Stimulated activated CD8-positive, alpha-beta memory T cell treated with anti-CD3 and anti-CD28 coated beads, Interleukin-15, amount 100 ng/mL, for 48 hours (primary cell): ENCODE results near the gene ARPIN.
"Not testable (repeated sequence)": the region's sequence is repeated elsewhere in the genome, so short reads cannot be mapped to it uniquely, and the experiment has no call there.

ENCODE experiments used
- DNase-seq, 2 donors: peaks; one replicate each; pipeline ENCODE4 v3.0.0-alpha.2; 2020; ENCODE audit warnings: low read depth in 2 of 2

The ARPIN gene

DNA sequence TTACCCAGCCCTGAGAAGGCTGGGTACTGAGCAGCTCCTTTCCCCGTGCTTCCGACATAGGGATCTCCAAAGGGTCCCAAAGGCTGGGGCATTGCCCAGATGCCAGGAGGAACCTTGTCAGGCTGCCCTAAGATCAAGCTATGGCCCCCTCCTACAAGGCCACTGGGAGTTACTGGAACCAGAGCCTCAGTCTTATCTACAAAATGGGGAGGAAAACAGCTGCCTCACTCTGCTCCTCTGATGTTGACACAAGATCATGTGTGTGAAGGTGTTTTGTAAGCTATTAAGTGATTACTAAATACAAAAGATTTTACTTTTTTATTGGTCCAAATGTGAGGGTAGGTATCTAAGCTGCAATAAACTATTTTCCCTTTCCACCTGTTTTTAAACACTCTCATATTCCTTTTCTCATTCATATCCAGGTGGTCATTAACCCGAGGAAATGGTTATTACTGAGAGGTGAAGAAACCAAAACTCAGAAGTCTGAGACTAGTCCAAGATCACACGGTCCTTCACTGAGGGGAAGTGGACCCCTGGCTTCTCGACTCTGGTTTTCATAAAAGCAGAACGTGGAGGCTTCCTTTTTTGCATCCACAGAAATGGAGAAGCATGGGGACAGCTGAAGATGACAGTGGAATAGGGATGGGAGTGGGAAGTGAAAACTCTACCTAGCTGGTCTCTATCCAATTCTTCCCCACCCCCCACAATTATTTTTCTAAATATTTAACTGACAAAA is 1.7 kb downstream of the ARPIN start:
- no peak for DNase-seq

DNA sequence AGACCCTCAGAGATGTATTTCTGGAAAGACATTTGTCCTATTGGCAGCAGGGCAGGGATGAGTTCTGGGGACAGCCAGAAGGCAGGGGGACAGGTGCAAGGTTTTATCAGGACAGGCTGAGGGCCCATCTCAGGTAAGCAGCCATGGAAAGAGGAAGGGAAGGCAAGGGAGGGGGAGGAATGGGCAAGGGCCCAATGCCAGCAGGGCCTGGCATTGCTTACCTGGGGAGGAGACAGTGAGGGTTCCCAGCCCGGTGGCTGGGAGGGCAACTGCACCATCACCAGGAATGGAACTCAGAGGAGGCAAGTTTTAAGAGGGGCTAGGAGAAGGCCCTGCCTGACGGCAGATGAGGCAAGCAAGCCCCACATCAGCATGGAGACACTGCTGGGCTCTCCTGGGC is 3.1 kb downstream of the ARPIN start:
- no peak for DNase-seq

DNA sequence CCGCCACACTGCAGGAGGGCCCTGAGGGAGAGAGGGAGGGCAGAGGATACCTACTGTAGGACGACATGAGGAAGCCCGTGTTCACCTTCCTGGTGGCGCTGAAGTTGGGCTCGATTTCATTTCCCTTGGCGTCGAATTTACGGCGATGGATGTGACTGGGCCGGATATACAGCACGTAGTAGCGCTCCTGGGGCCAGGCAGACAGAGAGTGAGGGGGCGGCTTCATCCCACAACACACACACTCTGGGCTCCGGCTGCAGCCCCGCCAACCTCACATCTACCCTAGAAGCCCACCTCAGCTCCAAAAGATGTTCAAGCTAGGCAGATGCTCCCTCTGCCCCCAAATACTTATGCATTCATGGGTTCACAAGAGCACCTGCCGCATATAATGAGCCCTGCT is 4.5 kb downstream of the ARPIN start:
- DNase-seq, result no peak

DNA sequence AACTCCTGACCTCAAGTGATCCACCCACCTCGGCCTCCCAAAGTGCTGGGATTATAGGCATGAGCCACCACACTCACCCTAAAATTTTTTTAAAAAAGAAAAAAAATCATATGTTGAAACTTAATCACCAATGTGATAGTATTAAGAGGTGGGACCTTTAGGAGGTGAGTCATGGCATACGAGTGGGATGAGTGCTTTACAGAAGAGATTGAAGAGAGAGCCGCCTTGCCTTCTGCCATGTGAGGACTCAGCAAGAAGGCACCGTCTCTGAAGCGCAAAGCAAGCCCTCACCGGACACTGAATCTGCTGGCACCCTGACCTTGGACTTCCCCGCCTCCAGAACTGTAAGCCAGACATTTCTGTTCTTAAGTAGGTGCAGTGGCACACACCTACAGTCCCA is 5.5 kb downstream of the ARPIN start:
- no peak for DNase-seq

DNA sequence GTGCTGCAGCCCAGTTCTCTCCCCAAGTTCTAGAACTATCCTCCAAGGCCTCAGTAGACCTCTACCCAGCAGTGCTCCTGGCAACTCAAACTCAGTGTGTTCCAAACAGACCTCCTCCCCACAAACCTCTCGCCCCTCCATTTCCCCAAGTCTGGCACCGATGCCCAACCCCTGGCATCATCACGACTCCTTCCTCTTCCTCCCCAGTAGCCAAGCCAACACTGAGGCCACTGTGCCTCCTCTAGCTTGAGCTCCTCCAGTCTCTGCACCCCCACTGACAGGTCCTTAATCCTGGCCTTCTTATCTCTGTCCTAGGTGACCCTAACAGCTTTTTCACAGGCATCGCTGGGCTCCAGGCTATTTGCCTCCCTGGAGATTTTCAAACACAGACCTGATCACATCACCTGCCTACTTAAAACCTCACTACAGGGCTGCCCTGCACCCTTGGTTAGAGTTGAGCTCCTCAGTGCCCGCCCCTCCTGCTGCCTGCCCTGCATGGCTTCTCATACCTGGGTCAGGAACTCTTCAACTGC is 6.8 kb downstream of the ARPIN start:
- no peak for DNase-seq

DNA sequence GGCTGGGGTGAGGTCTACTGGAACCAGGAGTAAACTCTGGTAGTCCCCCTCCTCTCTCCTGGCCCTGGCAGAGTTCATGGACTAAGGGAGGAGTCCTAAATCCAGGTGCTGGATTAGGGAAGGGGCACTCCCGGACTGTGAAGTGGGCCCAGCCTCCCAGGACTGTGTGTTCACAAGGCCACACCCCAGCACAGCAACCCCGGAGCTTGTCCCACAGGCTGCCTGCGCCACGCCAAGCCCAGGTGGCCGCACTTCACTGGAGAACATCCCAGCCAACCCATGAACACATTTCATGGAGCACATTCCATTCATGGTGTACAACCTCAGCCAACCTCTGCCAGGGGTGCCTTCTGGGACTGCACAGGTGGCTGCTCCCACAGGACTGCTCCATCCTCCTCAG is 8.2 kb downstream of the ARPIN start:
- DNase-seq, result no peak

DNA sequence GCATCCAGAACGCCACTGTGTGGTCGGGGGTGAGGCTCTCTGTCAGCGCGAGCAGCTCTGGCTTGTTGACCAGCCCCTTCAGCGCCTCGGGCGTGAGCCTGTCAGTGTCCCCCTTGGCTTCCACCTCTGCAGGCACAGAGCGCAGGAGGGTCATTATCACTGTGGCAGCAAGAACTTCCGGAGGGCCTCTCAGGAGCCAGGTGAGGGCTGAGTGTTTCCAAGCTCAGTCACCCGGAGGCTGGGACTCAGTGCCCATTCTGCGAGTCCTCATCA is 9.0 kb downstream of the ARPIN start:
- DNase-seq, result no peak

DNA sequence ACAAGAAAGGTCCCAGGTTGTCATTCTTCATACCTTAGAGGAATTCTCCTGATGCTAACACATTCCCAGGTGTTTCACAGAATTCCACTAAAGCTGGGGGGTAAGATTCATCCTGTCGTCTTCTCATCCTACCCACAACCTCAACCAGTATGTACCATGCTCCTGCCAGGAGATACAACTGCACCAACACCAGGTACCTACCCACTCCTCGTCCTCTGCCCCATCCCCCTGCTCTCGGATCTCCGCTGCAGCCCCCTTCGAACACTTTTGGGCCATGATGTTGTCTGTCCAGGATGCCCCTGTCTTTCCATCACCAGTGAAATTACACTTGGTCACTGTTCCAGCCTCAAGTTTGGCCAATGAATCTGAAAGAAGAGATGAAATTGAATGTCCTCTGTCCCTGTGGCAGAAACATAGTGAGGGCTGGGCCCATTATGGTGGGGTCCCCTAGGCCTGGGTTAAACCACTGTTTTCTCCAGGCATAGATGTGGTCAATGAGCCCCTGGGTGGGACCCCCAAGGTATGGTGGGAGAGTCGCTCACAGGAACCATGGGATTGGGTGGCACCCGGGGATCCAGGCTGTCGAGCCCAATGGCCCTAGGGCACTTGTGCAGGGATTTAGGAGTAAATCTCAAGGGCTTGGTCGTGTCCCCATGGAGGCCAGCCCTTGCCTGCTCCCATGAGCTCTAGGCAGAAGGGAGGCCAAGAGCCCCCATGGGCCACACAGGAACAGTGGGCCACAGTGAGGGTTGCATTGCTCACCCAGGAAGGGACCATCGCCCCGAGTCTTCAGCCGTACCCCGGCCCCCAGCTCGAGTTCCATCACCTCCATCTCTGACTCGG is 9.5 kb downstream of the ARPIN start:
- DNase-seq, result no peak

DNA sequence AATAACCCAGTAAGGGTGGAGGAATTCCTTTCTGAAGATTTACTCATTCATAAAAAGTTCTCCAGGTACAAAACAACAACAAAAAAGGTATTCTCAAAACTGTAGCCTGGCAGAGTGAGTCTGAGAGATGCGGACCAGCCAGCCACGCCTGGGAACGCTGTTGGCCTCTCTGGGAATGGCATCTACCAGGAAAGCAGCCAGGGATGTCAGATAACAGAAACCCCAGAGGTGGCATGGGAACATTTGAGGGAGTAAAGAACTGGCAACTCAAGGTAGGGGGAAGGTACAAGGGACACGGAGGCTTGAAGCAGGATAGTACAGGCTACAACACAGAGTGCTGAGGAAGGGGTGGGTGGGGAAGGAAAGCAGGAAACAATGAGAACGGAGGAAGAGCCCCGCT is 11.9 kb downstream of the ARPIN start:
- DNase-seq, result no peak

DNA sequence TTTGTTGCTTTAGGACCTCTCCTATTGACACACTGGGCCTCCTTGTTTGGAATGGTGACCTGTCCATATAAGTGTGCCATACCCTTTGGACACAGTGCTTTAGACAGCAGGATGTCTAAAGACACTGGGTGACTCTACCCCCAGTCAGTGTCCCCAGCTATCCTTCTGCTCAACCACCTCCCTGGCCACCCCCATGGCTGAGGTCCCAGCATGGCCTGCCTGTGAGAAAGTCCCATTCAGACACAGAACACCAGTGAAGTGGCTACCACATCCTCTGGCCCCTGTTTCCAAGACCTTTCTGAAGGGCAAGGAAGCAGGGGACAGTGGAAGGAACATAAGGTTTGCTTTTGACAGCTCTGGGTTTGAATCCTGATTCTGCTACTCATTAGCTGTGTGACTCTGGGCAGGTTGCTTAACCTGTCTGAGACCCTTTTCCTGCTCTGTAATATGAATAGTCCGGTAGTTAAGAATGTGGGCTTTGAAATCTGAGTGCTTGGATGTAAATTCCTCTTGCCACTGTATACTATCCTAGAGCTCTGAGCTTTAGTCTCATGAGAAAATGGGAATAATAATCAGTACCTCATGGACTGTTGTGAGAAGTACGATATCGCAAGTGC is 12.7 kb downstream of the ARPIN start:
- no peak for DNase-seq

DNA sequence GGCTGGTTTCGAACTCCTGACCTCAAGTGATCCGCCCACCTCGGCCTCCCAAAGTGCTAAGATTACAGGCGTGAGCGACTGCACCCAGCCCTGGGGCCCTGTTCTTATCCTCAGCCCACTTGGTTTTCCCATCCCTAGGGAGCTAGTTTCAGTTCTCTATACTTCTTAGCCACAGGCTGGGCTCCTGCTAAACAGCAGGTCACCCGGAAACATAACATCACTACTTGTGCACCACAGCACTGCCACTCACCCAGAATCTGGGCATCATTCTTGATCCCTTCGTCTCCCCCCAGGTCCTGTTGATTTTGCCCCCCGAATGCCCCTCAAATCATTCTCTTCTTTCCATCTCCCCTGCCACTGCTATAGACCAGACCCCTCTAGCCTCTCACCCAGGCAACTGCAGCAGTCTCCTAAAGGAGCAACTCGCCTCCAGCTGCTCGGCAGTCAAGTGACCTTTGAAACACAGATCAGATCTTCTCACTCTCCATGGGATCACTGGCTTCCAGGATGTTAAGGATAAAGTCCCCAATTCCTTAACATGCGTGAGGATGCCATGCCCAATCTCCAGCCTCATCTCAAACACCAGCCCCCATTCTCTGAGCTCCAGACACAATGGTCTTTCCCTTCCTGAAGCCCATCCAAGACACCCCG is 13.3 kb downstream of the ARPIN start:
- no peak for DNase-seq

DNA sequence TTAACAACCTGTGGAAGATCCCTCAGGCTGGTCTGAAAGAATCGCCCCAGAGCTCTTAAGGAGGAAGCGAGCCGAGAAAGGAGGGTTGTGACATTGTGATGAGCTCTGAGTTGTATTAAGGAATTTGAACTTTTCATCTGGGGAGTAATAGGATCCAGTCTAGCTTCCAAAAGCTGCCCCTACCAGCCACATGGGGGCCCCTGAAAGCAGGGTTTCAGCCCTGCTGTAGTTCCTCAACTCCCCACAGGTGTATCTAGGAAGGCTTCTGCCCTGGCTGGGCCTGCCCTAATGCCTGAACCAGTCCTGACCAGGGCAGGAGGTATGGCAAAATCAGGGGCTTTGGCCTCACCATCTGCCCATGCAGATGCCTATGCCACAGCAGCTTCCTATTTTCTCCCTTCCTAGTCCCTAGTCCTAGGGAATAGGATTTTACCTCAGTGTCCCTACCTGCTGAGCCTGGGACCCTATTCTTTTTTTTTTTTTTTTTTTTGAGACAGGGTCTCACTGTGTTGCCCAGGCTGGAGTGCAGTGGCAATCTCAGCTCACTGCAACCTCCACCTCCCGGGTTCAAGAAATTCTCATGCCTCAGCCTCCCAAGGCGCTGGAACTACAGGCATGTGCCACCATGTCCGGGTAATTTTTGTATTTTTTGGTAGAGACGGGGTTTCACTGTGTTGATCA is 14.0 kb downstream of the ARPIN start:
- no peak for DNase-seq

DNA sequence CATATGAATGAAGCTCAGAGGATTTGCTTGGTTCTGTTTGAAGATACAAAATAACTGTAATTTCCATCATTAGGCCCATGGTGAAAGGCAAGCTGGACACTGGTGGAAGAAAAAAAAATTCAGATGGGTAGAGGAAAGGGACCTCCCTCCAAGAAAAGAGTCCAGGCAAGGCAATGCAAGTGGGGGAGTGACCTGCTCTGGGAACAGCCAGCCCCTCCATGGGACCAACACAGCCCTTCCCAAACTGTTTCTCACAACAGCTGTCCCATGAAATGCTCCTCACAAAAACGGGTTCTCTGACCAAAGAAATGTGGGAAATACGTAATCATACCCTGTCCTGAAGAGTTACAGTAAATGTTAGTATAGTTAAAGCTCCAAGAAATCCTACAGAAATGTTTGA is 14.6 kb downstream of the ARPIN start:
- DNase-seq, result no peak

DNA sequence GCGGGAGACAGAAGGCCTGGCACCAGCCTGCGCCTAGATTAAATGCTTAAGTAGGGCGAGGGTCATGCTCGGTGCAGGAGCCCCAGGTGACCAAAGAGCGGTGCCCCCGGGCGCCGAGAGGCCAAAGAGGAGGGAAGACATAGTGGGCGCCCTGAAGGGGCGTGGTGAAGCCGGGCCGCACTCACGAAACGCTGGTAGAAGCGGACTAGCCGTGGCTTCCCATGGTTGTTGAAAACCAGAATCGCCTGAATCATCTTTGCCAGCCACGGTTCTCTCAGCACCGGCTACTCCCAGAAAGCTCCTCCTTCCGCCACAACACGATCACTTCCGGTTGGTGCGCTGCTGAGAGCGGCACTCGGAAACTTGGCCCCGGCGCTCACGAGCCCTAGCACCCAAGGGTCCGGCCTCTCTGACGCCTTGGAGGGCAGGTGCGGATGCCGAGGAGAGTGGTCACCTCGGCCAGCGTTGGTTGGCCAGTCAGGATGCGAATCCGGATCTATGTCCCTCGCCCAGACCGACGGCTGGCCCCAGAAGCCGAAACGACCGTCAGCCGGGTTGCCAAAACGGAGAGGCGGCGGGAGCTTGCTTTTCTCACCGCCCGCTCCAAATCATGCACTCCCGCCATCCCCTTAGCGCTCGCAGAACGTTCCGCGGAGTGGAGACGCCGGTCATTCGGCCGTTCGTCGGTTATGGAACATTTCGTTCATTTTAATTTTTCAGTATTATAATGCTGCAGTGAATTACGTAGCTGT is 18.9 kb downstream of the ARPIN start, which contains the start of gene AP3S2:
Gene AP3S2, minus strand, starts transcription at position 299 of the 752 bp plus-strand sequence. Its CDS starts 45 bp downstream, at position 254.
- peak; percentile 82 to 86 for DNase-seq

DNA sequence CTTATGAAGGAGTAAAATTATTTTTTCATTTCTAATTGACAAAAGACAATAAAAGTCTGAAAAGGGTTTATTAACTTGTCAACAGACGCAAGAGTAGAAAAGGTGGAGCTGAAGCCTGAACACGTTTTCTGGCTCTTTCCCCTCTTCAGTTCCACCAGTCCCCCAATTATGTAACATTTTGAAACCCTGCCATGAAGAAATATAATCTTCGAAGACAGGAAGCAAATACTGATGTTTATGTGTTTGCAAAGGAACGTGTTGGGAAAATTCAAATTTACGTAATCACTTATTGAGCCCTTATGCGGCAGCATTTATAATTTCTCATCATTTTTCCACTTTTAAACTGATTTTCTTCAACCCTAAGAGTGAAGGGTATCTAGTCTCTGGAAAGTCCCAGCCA is 19.7 kb downstream of the ARPIN start:
- no peak for DNase-seq

DNA sequence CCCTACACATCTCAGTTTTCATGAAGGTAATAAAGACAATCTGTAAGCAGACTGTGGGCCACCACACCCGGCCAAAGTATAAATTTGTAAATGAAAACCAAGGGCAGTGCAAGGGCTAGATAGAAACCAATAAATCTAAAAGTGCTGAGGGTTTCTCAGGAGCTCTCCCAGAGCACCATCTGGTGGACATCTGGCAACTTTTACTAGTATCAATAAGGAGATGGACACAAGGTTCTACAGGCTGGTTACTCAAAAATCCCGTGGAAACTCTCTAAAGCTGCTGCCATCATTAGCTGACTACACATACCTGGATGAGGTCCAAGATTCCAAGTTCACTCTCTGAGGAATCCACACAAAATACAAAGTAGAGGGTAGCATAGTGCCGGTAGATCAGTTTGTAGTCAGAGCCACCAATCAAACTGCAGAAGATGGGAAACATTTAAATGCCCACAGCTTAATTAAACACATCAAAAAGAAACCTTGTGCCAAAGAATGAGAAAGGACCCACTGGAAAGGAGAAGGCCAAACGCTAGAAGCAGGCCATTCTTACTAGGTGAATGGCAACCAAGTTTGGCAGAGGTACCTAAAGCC is 24.4 kb downstream of the ARPIN start:
- no peak for DNase-seq

DNA sequence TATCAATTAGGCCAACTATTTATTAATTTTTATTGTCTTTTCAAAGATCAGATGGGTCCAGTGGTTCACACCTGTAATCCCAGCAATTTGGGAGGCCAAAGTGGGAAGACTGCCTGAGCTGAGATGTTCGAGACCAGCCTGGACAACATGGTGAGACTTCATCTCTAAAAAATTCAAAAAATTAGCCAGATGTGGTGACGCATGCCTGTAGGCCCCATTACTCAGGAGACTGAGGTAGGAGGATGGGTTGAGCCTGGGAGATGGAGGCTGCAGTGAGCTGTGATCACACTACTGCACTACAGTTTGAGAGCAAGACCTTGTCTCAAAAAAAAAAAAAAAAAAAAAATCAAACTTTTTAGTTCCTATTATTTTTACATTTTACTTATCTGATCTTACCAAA is 27.1 kb downstream of the ARPIN start:
- DNase-seq, result no peak

DNA sequence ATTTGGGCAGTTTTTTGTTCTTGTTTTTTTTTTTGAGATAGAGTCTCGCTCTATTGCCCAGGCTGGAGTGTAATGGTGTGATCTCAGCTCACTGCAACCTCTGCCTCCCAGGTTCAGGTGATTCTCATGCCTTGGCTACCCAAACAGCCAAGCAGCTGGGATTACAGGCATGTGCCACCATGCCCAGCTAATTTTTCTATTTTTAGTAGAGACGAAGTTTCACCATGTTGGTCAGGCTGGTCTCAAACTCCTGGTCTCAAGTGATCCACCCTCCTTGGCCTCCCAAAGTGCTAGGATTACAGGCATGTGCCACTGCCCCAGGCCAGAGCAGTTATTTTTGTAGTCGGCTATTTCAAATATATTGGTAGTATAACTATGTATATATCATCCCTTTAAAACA is 27.6 kb downstream of the ARPIN start:
- DNase-seq, result not testable (repeated sequence)

DNA sequence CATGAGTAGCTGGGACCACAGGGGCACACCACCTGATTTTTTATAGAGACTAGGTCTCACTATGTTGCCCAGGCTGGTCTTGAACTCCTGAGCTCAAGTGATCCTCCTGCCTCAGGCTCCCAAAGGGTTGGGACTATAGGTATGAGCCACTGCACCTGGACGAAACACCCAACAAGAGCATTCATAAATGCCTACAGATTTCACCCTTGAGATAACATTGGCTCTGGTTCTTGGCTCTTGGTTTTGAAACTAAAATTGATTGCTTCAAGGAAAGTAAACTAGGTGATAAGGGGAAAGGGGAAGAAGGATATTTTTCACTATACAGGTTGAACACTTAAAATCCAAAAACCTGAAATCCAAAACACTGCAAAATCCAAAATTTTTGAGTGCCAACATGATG is 29.2 kb downstream of the ARPIN start:
- no peak for DNase-seq

DNA sequence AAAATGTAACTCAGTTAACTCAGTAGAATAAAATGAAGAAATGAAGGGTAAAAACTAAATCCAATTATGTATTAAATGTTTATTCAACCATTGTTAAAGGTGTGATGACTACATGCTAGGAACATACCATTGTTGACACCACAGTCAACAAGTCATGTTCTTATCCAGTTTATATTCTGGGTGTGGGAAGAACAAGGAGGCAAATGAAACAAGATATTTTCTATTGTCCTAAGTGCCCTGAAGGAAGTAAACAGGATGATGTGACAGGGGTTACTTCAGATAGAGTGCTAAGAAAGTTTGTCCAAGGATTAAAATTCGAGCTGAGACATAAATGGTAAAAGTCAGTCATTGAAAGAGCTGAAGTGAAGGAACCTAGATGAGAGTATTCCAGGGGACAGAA is 32.0 kb downstream of the ARPIN start:
- DNase-seq, result no peak

DNA sequence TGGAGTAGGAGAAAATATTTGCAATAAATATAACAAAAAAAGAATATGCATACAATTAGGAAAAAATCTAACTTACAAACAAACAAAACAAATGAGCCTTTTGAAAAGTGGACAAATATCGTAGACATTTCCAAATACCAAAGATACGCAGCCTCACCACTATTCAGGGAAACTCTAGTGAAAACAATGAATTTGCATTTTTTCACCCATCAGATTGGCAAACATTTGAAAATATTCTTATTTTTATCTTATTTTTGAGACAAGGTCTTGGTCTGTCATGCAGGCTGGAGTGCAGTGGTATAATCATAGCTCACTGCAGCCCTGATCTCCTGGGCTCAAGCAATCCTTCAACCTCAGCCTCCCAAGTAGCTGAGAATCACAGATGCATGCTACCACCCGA is 34.4 kb downstream of the ARPIN start:
- DNase-seq, result no peak
